DND-41 (cell line): Measurements from ENCODE around the gene DTX1.

Source experiments
- ATAC-seq: fragments of 200-7000 bp; cut with Tn5 transposase; 3 replicates; pipeline ENCODE4 v1.9.1; 2021; ENCODE audit warnings: low read depth; ENCODE audit not compliant: insufficient read depth
- DNase-seq: peaks from one replicate; pipeline ENCODE4 v3.0.0-alpha.2; 2020
- H2AFZ ChIP-seq: 2 replicates; pipeline ENCODE4 v1.6.0; 2012; ENCODE audit warnings: low read depth, low read length
- H3K27ac ChIP-seq: 2 replicates; pipeline ENCODE4 v1.5.1; 2012; ENCODE audit warnings: low read length, inconsistent platforms
- H3K27me3 ChIP-seq: fragments of 200-600 bp; sonication (generic); 2 replicates; pipeline ENCODE4 v1.6.0; 2012; ENCODE audit warnings: low read length, mild to moderate bottlenecking, inconsistent platforms; ENCODE audit not compliant: insufficient read depth, poor library complexity
- H3K36me3 ChIP-seq: 2 replicates; pipeline ENCODE4 v1.5.1; 2012; ENCODE audit warnings: low read length, inconsistent platforms; ENCODE audit not compliant: insufficient read depth
- H3K4me1 ChIP-seq: 2 replicates; pipeline ENCODE4 v1.5.1; 2012; ENCODE audit warnings: mild to moderate bottlenecking, low read length; ENCODE audit not compliant: insufficient read depth
- H3K4me2 ChIP-seq: 2 replicates; pipeline ENCODE4 v1.6.0; 2012; ENCODE audit warnings: mild to moderate bottlenecking, moderate library complexity, low read length, inconsistent platforms; ENCODE audit not compliant: insufficient read depth
- H3K4me3 ChIP-seq, 2 experiments: fragments of 200-600 bp in 1 of 2; shearing (Covaris generic) in 1 of 2; 2 replicates each; pipeline ENCODE4 v1.5.1; 2012 to 2016; ENCODE audit warnings: inconsistent platforms in 2 of 2, low read length in 2 of 2, mild to moderate bottlenecking in 2 of 2, low read depth in 1 of 2, moderate library complexity in 1 of 2
- H3K79me2 ChIP-seq: 2 replicates; pipeline ENCODE4 v1.6.0; 2012; ENCODE audit warnings: low read length, inconsistent platforms; ENCODE audit not compliant: insufficient read depth
- H3K9ac ChIP-seq: 2 replicates; pipeline ENCODE4 v1.6.0; 2012; ENCODE audit warnings: low read depth, mild to moderate bottlenecking, inconsistent platforms, low read length, moderate library complexity
- H3K9me3 ChIP-seq: 2 replicates; pipeline ENCODE4 v1.5.1; 2012; ENCODE audit warnings: low read length, moderate library complexity, mild to moderate bottlenecking, inconsistent platforms; ENCODE audit not compliant: insufficient read depth, severe bottlenecking
- H4K20me1 ChIP-seq: 2 replicates; pipeline ENCODE4 v1.6.0; 2012; ENCODE audit warnings: low read length; ENCODE audit not compliant: insufficient read depth
- CTCF ChIP-seq: IDR thresholded peaks from 2 replicates; pipeline ENCODE4 v1.5.1; 2012; ENCODE audit warnings: borderline replicate concordance, low read length, moderate library complexity, mild to moderate bottlenecking; ENCODE audit not compliant: poor library complexity, severe bottlenecking; ENCODE audit errors: extremely low read depth
- EZH2 ChIP-seq: IDR thresholded peaks from 3 replicates; pipeline ENCODE4 v1.6.1; 2012; ENCODE audit warnings: borderline replicate concordance, low read depth, mild to moderate bottlenecking, moderate library complexity, low read length, inconsistent platforms; ENCODE audit not compliant: severe bottlenecking

Gene DTX1

GRCh38 chr12:113065126-113066007 lies 8.8 kb downstream of the DTX1 start:
- peaks cover 99% of the 10 kb centered on the region for H3K36me3 ChIP-seq
- H3K27ac ChIP-seq: peak overlapping the region; percentile 73
- TF ChIP-seq EZH2: no peak
- no peak for TF ChIP-seq CTCF
- DNase-seq: peak; percentile 61
- H3K4me3 ChIP-seq: 0 out of 4 replicates have a peak overlapping the region, but pooled peaks of 1 of the 2 experiments have one; percentile 74
- 0 out of 2 replicates have a peak overlapping the region, but pooled peaks have one; percentile 12 for H3K9ac ChIP-seq
- no peak overlapping the region for H2AFZ ChIP-seq
- H3K4me1 ChIP-seq: peaks cover 99% of the 10 kb centered on the region
- H3K4me2 ChIP-seq: peak overlapping the region; percentile 82
- H3K27me3 ChIP-seq: no peaks in the 10 kb centered on the region
- ATAC-seq: peak; percentile 5; the same call in 1 of the 3 replicates
- H3K9me3 ChIP-seq: no peaks in the 10 kb centered on the region
- peaks cover 93% of the 10 kb centered on the region for H4K20me1 ChIP-seq
- H3K79me2 ChIP-seq: peaks cover 100% of the 10 kb centered on the region

- no peak for ATAC-seq
- Histone ChIP-seq H3K4me2 (peak overlapping the region; percentile 37; the same call in 1 of the 2 replicates), H3K9ac (0 out of 2 replicates have a peak overlapping the region, but pooled peaks have one; percentile 8), H3K4me1 (peaks cover 99% of the 10 kb centered on the region), H3K27me3 (no peaks in the 10 kb centered on the region), H3K4me3 (no peak overlapping the region), H3K27ac (peak overlapping the region; percentile 59), H3K79me2 (peaks cover 100% of the 10 kb centered on the region), H3K36me3 (peaks cover 99% of the 10 kb centered on the region), H4K20me1 (peaks cover 95% of the 10 kb centered on the region), H2AFZ (no peak overlapping the region), H3K9me3 (no peaks in the 10 kb centered on the region)
- no peak for TF ChIP-seq EZH2
- TF ChIP-seq CTCF: no peak
- no peak for DNase-seq
Measured at GRCh38 chr12:113066813-113067400, 10.4 kb downstream of the DTX1 start.

- Histone ChIP-seq H3K9me3 (no peaks in the 10 kb centered on the region), H3K4me1 (peaks cover 99% of the 10 kb centered on the region), H3K27me3 (no peaks in the 10 kb centered on the region), H3K36me3 (peaks cover 99% of the 10 kb centered on the region), H3K27ac (peak overlapping the region; percentile 62), H3K4me3 (0 out of 4 replicates have a peak overlapping the region, but pooled peaks of 1 of the 2 experiments have one; percentile 6), H2AFZ (no peak overlapping the region), H3K79me2 (peaks cover 100% of the 10 kb centered on the region), H4K20me1 (peaks cover 92% of the 10 kb centered on the region), H3K4me2 (peak overlapping the region; percentile 33; the same call in 1 of the 2 replicates), H3K9ac (no peak overlapping the region; the same call in none of the 2 replicates)
- DNase-seq: no peak
- no peak for ATAC-seq
- no peak for TF ChIP-seq CTCF
- no peak for TF ChIP-seq EZH2
Measured at GRCh38 chr12:113067987-113068935, 11.7 kb downstream of the DTX1 start.
